ENCODE measurements around the gene CFAP100.

The CFAP100 gene

GRCh38 chr3:126406389-126407296, 11.9 kb downstream of the CFAP100 start:
- no peak for DNase-seq

- DNase-seq: no peak
Measured at GRCh38 chr3:126407412-126408044, 12.8 kb downstream of the CFAP100 start.

GRCh38 chr3:126408099-126408498, 13.4 kb downstream of the CFAP100 start:
- no peak for DNase-seq

GRCh38 chr3:126412841-126413692, 18.4 kb downstream of the CFAP100 start:
- no peak for DNase-seq

GRCh38 chr3:126413693-126414080, 19.0 kb downstream of the CFAP100 start:
- DNase-seq: no peak

GRCh38 chr3:126414406-126414805, 19.7 kb downstream of the CFAP100 start:
- DNase-seq: no peak

- no peak for DNase-seq
Measured at GRCh38 chr3:126414961-126415660, 20.4 kb downstream of the CFAP100 start.

- DNase-seq: no peak
Measured at GRCh38 chr3:126415661-126416591, 21.2 kb downstream of the CFAP100 start.

- DNase-seq: no peak
Measured at GRCh38 chr3:126416943-126417342, 22.2 kb downstream of the CFAP100 start.

- no peak for DNase-seq
Measured at GRCh38 chr3:126417515-126417914, 22.8 kb downstream of the CFAP100 start.

GRCh38 chr3:126417981-126418530, 23.3 kb downstream of the CFAP100 start:
- DNase-seq: no peak

GRCh38 chr3:126418661-126419131, 24.0 kb downstream of the CFAP100 start:
- DNase-seq: no peak

GRCh38 chr3:126419151-126419703, 24.5 kb downstream of the CFAP100 start:
- DNase-seq: no peak

- no peak for DNase-seq
Measured at GRCh38 chr3:126419886-126420786, 25.4 kb downstream of the CFAP100 start.

- no peak for DNase-seq
Measured at GRCh38 chr3:126421573-126422119, 26.9 kb downstream of the CFAP100 start.

GRCh38 chr3:126422121-126422520, 27.4 kb downstream of the CFAP100 start:
- no peak for DNase-seq

- no peak for DNase-seq
Measured at GRCh38 chr3:126422571-126423091, 27.9 kb downstream of the CFAP100 start.

- no peak for DNase-seq
Measured at GRCh38 chr3:126423191-126424038, 28.7 kb downstream of the CFAP100 start.

Measured in CD4-positive, alpha-beta T cell treated with Interleukin-1 beta for 1 hour (primary cell).